Measurements from ENCODE around the gene MLXIP. TPM values are rescaled to one million over a fixed set of nuclear protein-coding genes. Genes with fewer than 3 reads are reported as not detected.

The MLXIP gene
- total and polyA plus RNA-seq, 9 of the 15 experiments (the other 6 are each of a cell fraction or from before 2014, with no cell fraction given): 2.2 to 66.3 (median 18.1) TPM

GRCh38 chr12:122028905-122029560, 49.5 kb upstream of the MLXIP start:
- no peak for DNase-seq (ENCODE audit: extremely low read depth in 1 of 4, low spot score in 3 of 4)
- BruUV-seq (replicated peaks): no TSS peak

More at GRCh38 chr12:122028905-122029560, 49.5 kb upstream of the MLXIP start:
- intact Hi-C loops (cut with micrococcal nuclease) (no loop called here), in situ Hi-C loops (cut with MboI) (no loop called here)
- Histone ChIP-seq H3K36me3 (ENCODE audit: control insufficient read depth, insufficient read depth, low read length) (peaks cover 12% of the 10 kb centered on the region; the same call in 1 of the 3 replicates), H3K4me1 (replicated peaks in 1 of 2; ENCODE audit: control insufficient read depth in 2 of 2, insufficient read depth in 2 of 2, low read length in 2 of 2) (peaks cover 6 to 43% of the 10 kb centered on the region in 2 experiments), H3K4me2 (ENCODE audit: insufficient read depth, low read length) (no peak overlapping the region), H3K27me3 (ENCODE audit: control insufficient read depth in 2 of 2, insufficient read depth in 2 of 2, low read length in 2 of 2) (no peaks in the 10 kb centered on the region), H3K9me1 (ENCODE audit: control insufficient read depth, insufficient read depth, low read length) (peaks cover 8% of the 10 kb centered on the region), H3K79me2 (ENCODE audit: control insufficient read depth, insufficient read depth, low read length) (peaks cover 78% of the 10 kb centered on the region), H3K27ac (ENCODE audit: extremely low read depth, low read depth, low read length) (no peak overlapping the region), H3K4me3 (no peak overlapping the region), H4K20me1 (replicated peaks; ENCODE audit: control insufficient read depth, insufficient read depth, low read length) (peaks cover 9% of the 10 kb centered on the region; the same call in 1 of the 2 replicates), H3K9ac (ENCODE audit: insufficient read depth in 1 of 2, low read depth in 2 of 2, low read length in 2 of 2) (peak overlapping the region in 1 of 2 experiments; percentile 53; a peak in 2 of 4 replicates), H2AFZ (ENCODE audit: low read depth, low read length) (no peak overlapping the region), H3K9me3 (replicated peaks; ENCODE audit: control insufficient read depth, insufficient read depth, low read depth, low read length) (no peaks in the 10 kb centered on the region)
- TF ChIP-seq SMARCE1 (IDR thresholded peaks at IDR 0.05) (no peak), ZNF134 (CRISPR knock-in tag; conservative IDR thresholded peaks at IDR 0.05) (no peak), CREB3 (tag; conservative IDR thresholded peaks at IDR 0.05; ENCODE audit: low read depth) (no peak), MECOM (CRISPR knock-in tag; IDR thresholded peaks at IDR 0.05) (no peak), POLR2G (IDR thresholded peaks at IDR 0.05; ENCODE audit: low read depth, low read length) (no peak)
- TF ChIP-seq, protein P1, sequence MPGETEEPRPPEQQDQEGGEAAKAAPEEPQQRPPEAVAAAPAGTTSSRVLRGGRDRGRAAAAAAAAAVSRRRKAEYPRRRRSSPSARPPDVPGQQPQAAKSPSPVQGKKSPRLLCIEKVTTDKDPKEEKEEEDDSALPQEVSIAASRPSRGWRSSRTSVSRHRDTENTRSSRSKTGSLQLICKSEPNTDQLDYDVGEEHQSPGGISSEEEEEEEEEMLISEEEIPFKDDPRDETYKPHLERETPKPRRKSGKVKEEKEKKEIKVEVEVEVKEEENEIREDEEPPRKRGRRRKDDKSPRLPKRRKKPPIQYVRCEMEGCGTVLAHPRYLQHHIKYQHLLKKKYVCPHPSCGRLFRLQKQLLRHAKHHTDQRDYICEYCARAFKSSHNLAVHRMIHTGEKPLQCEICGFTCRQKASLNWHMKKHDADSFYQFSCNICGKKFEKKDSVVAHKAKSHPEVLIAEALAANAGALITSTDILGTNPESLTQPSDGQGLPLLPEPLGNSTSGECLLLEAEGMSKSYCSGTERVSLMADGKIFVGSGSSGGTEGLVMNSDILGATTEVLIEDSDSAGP (CRISPR knock-in tag; IDR thresholded peaks at IDR 0.05): no peak
- 85% methylated on average over 21 of the region's 23 CpGs for WGBS (ENCODE audit: insufficient coverage, low coverage, missing lambda C conversion rate)
- ChIA-PET CTCF (ENCODE audit: low intra/inter-chr PET ratio) (no interaction called here), POLR2A (interaction anchor here (0.6 kb wide), 1 partner anchor 77 kb away, joined by 3 read pairs; no protein-coding TSS in a partner anchor)
- ATAC-seq (no peak), FAIRE-seq (no peak)

Data from K562 (cell line).